ENCODE results near the gene MYT1.

DNA sequence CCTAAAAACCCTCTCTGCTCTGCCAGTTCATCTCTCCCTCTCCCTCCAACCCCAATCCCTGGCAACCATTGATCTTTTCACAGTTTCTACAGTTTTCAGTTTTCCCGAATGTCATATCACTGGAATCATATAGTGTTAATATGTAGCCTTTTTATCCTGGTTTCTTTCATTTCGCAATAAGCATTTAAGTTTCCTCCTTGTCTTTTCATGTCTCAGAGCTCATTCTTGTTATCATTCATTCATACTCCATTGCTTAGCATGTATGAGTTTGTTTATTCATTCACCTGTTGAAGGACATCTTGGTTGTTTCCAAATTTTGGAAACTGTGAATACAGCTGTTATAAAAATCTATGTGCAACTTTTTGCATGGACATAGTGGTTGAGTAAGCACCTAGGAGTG, 85.8 kb downstream of the MYT1 start:
- TF ChIP-seq, protein P1, sequence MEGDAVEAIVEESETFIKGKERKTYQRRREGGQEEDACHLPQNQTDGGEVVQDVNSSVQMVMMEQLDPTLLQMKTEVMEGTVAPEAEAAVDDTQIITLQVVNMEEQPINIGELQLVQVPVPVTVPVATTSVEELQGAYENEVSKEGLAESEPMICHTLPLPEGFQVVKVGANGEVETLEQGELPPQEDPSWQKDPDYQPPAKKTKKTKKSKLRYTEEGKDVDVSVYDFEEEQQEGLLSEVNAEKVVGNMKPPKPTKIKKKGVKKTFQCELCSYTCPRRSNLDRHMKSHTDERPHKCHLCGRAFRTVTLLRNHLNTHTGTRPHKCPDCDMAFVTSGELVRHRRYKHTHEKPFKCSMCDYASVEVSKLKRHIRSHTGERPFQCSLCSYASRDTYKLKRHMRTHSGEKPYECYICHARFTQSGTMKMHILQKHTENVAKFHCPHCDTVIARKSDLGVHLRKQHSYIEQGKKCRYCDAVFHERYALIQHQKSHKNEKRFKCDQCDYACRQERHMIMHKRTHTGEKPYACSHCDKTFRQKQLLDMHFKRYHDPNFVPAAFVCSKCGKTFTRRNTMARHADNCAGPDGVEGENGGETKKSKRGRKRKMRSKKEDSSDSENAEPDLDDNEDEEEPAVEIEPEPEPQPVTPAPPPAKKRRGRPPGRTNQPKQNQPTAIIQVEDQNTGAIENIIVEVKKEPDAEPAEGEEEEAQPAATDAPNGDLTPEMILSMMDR (IDR thresholded peaks at IDR 0.05): no peak
- no peak for TF ChIP-seq EZH2phosphoT487 (IDR thresholded peaks at IDR 0.05)

All from neural progenitor cell (in vitro differentiated cells).